Ecto neural progenitor cell (in vitro differentiated cells): ENCODE data around the gene HMCN2.
"Not testable (repeated sequence)": the region's sequence is repeated elsewhere in the genome, so short reads cannot be mapped to it uniquely, and the experiment has no call there.

Experiments
- DNase-seq: peaks from one replicate; pipeline ENCODE4 v3.0.0-alpha.2; 2018; ENCODE audit warnings: low spot score

HMCN2 gene

GRCh38 chr9:130393681-130394071 lies 128.1 kb downstream of the HMCN2 start:
- DNase-seq = no peak

GRCh38 chr9:130394320-130394719 lies 128.8 kb downstream of the HMCN2 start:
- no peak for DNase-seq

- DNase-seq = no peak
Measured at GRCh38 chr9:130394814-130395470, 129.4 kb downstream of the HMCN2 start.

- no peak for DNase-seq
Measured at GRCh38 chr9:130395810-130396435, 130.4 kb downstream of the HMCN2 start.

- DNase-seq = no peak
Measured at GRCh38 chr9:130396581-130396980, 131.0 kb downstream of the HMCN2 start.

GRCh38 chr9:130398487-130399240 lies 133.1 kb downstream of the HMCN2 start:
- DNase-seq = no peak

GRCh38 chr9:130399768-130400167 lies 134.2 kb downstream of the HMCN2 start:
- DNase-seq = no peak

- no peak for DNase-seq
Measured at GRCh38 chr9:130400870-130401269, 135.3 kb downstream of the HMCN2 start.

- DNase-seq = not testable (repeated sequence)
Measured at GRCh38 chr9:130401742-130402141, 136.2 kb downstream of the HMCN2 start.

- no peak for DNase-seq
Measured at GRCh38 chr9:130402243-130402642, 136.7 kb downstream of the HMCN2 start.

GRCh38 chr9:130402645-130403440 lies 137.3 kb downstream of the HMCN2 start:
- DNase-seq = no peak

- no peak for DNase-seq
Measured at GRCh38 chr9:130405657-130406257, 140.2 kb downstream of the HMCN2 start.

GRCh38 chr9:130406278-130406895 lies 140.8 kb downstream of the HMCN2 start:
- DNase-seq = no peak

GRCh38 chr9:130407916-130408663 lies 142.5 kb downstream of the HMCN2 start:
- no peak for DNase-seq

- no peak for DNase-seq
Measured at GRCh38 chr9:130408669-130409068, 143.1 kb downstream of the HMCN2 start.

GRCh38 chr9:130409246-130409645 lies 143.7 kb downstream of the HMCN2 start:
- DNase-seq = no peak

- no peak for DNase-seq
Measured at GRCh38 chr9:130410443-130410842, 144.9 kb downstream of the HMCN2 start.

- DNase-seq = no peak
Measured at GRCh38 chr9:130411566-130411915, 146.0 kb downstream of the HMCN2 start.

- no peak for DNase-seq
Measured at GRCh38 chr9:130414081-130414731, 148.6 kb downstream of the HMCN2 start.
